Loucy (cell line): ENCODE results near the gene MAML3.

Source experiments
- CTCF ChIP-seq: fragments of 200-600 bp; sonication (generic); conservative IDR thresholded peaks from 2 replicates; pipeline ENCODE4 v1.5.1; 2014; ENCODE audit warnings: mild to moderate bottlenecking, antibody characterized with exemption, low read length
- EZH2phosphoT487 ChIP-seq: fragments of 200-600 bp; IDR thresholded peaks from 2 replicates; pipeline ENCODE4 v1.6.1; 2018; ENCODE audit warnings: antibody characterized with exemption, mild to moderate bottlenecking, moderate library complexity, borderline replicate concordance

- no peak for TF ChIP-seq CTCF
- no peak for TF ChIP-seq EZH2phosphoT487
These were observed 315.2 kb downstream of the MAML3 start for GRCh38 chr4:139838811-139839210.
